A172 (cell line): Measurements from ENCODE around the gene BBS1. TPM values are rescaled to one million over a fixed set of nuclear protein-coding genes. Genes with fewer than 3 reads are reported as not detected.

Experiments used
- DNase-seq: peaks from one replicate; pipeline ENCODE4 v3.0.0-alpha.2; 2015; ENCODE audit warnings: low spot score
- total RNA-seq: library from RNA; depleted of rRNA; stranded (reverse); fragments of >200 nt; shearing (Covaris generic); gene quantifications from 2 replicates; pipeline ENCODE4 v1.2.3, GENCODE V29; 2014

The BBS1 gene
- total RNA-seq, 1 experiment from 2014 or later, result 14.7 TPM

DNA sequence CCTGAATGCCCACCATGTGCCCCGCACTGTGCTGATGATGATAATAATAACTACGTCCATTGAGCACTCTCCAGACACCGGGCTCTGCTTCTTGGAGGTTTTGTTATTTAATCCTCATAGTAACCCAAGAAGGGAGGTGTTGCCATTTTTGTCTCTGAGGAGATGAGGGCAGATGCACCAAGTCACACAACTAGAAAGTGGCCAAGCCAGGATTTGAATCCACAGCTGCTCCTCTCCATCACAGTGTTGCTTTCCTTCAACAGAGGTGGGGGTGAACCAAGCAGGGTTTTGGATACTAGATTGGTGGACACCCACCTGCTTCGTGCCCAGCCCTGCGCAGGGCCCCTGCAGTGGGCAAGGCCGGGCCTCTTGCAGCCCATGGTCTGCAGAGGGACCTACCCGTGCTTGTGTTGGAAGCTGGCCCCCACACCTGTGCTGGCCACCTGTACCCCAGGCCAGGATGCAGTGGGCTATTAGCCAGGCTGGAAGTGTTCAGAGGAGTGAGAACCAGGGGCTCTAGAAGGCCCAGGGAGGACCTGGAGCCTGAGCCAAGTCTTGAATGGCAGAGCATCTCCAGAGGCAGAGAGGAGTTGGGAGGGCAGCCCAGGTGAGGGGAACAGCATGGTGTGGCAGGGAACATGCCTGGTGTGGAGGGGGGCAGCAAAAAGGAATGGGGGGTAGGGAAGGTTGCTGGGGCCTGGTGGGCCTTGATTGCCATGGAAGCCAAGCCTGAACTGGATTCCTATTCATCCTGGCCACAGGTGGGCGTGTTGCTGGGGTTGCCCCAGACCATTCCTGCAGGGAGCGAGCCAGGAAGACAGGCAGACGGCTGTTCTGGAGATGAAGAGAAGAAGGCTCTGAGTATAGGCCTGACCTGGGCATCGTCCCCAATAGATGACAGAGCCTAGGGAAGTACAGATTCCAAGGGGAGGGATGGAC is 32.9 kb upstream of the BBS1 start:
- no peak for DNase-seq

DNA sequence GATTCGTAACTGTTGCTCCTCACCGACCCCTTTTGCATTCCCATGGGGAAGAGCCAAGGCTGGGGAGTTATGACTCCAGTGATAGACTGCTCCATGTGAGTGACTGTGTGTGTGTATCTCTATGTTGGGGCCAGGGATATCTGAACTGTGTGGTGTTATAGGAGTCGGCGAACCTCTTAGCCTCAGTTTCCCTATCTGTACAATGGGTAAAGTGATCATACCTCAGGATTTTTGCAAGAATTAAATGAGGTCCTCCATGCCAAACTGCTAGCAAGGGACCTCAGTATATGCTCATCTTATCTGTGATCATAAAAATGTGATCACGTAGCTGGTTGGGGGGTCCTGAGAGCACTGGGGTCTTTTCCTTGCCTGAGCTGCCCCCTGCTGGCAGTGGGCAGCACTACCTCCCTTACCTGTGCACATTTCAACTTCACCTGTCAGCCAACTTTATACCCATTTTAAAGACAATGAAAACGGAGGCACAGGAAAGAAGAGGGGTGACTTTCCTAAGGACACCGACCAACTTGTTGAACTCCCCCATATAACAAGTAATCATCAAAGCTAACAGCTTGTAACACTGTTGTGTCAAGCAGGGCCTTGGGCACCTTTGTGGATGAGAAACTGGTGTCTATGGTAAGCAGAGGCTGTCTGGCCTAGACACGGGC is 31.6 kb upstream of the BBS1 start:
- no peak for DNase-seq

DNA sequence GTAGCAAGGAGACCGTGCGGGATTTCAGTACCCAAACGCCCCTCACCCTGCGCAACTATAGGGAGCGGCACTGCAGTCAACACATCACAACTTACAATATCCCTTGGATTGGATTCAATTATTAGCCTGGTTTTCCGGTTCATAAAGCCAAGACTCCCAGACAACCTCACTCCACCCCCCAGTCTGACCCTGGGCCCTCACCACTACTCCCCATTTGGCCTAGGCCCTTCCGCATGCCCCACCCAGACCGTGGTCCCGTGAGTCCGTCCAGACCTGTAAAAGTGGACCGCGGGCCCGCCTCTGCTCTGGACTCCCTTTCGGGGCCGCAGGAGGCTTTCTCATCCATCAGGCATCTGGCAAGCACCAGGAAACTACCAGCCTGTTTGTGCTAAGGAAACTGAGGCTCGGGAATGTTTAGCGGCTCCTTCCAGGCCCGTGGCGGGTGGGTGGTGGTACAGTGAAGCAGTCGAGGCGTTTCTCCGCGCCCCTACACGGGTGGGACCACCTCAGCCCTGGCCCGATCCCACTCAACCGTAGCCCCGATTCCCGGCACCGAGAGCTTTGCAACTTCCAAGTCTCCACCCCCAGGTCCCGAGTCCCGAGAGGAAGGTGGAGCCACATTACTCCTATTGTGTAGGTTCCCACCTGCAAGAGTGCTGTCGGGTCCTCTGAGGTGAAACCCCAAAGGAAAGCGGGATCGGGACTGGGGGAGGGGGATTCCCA is 30.9 kb upstream of the BBS1 start:
- peak; percentile 22 for DNase-seq

GRCh38 chr11:66480117-66480938 is 30.1 kb upstream of the BBS1 start, which contains the start of gene DPP3:
DPP3 (plus strand) TSS chr11:66480434; CDS start chr11:66482201, 1,767 bp downstream.
- peak; percentile 92 for DNase-seq

DNA sequence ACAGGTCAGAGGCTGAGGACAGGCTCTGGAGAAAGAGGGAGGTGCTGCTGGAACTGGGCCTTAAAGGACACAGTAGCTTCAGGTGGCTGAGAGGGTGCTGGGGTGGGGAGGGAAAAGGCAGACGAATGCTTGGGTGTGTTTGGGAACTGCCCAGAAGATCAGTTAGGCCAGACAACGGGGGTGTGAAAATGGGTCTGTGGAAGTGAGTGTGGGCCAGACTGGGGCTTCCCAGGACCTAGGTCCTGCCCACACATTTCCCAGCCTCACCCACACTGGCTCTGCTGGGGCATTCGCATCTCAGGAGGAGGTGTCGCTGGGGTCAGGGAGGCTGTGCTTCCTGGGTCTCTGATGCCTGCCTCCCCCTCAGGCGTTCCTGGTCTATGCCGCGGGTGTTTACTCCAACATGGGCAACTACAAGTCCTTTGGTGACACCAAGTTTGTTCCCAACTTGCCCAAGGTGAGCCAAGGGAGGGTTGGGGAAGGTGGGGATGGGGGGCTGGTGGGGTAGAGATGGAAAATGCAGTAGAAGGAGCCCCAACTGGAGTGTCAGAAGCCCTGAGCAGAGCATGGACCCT is 25.5 kb upstream of the BBS1 start:
- no peak for DNase-seq

DNA sequence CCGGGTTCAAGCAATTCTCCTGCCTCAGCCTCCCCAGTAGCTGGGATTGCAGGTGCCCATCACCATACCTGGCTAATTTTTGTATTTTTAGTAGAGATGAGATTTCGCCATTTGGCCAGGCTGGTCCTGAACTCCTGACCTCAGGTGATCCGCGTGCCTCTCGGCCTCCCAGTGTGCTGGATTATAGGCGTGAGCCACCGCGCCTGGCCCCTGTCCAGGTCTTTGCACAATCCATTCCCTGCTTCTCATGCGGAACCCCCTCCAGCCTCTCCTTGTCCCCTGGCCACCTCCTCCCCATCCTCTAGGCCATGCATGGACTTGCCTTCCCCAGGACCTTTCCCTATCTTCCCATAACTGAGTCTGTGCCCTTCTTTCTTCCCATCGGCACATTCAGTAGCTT is 21.5 kb upstream of the BBS1 start:
- DNase-seq, result no peak

DNA sequence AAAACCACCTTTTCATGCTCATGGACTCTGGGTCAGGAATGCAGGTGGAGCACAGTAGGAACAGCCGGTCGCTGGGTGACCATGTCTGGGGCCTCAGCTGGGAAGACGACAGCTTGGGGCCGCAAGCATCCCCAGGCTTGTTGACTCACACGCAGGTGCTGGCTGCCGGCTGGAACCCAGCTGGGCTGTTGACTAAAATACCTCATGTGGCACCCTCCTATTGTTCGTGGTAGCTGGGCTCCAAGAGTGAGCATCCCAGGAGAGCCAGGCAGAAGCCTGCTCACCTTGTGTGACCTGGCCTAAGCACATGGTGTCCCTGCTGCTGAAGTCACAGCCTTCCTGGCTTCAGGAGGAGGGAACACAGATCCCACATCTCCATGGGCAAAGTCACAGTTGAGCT is 20.8 kb upstream of the BBS1 start:
- DNase-seq, result peak; percentile 67

GRCh38 chr11:66491315-66491935 is 19.0 kb upstream of the BBS1 start:
- no peak for DNase-seq

DNA sequence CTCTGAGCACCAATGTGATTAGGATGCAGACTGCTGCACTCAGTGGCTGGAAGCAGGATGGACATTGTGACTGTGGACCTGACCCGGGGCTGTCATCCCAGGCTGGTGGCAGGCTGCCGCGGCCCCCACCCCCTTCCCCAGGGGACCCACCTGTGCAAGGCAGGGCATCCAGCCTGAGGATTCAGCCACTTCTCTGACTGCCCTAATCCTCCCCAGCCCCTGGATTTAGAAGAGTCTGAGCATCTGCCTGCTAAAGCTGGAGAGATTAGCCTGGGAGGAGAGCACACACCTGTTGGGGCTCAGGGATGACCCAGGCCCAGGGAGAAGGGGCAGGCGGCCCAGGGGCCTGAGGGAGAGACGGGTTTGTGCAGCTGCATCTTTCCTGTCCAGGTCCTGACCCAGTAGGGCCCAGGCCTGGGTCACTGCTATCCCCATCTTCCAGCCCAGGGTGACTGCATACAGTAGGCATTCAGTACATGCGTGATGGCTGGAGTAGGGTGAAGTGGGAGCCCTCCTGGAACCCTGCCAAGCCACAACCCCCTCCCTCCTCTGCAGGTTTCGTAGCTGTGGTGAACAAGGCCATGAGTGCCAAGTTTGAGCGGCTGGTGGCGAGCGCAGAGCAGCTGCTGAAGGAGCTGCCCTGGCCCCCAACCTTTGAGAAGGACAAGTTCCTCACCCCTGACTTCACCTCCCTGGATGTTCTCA is 18.1 kb upstream of the BBS1 start:
- DNase-seq, result no peak

DNA sequence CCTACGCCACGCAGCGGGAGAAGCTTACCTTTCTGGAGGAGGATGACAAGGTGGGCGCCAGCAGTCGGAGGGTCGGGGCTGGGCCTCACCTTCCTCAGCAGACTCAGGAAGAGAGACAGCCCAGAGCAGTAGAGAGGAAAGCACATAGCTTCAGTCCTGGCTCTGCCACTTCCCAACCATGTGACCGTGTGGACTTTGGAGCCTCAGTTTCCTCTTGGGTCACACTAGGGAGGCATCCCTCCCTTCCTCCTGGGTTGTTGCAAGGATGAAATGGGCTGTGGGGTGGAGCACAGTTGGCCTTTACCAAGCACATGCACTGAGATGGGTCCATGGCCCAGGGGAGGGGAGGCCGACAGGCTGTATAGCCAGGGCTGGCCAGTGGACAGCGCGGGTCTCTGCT is 17.3 kb upstream of the BBS1 start:
- no peak for DNase-seq

- no peak for DNase-seq
Observed at GRCh38 chr11:66494458-66494857, 16.0 kb upstream of the BBS1 start.

- no peak for DNase-seq
Observed at GRCh38 chr11:66494935-66495334, 15.5 kb upstream of the BBS1 start.

- no peak for DNase-seq
Observed at GRCh38 chr11:66495401-66495854, 15.0 kb upstream of the BBS1 start.

- DNase-seq, result no peak
Observed at GRCh38 chr11:66497206-66497605, 13.2 kb upstream of the BBS1 start.

GRCh38 chr11:66498506-66498905 is 11.9 kb upstream of the BBS1 start:
- no peak for DNase-seq

GRCh38 chr11:66505276-66505816 is 5.1 kb upstream of the BBS1 start:
- no peak for DNase-seq

DNA sequence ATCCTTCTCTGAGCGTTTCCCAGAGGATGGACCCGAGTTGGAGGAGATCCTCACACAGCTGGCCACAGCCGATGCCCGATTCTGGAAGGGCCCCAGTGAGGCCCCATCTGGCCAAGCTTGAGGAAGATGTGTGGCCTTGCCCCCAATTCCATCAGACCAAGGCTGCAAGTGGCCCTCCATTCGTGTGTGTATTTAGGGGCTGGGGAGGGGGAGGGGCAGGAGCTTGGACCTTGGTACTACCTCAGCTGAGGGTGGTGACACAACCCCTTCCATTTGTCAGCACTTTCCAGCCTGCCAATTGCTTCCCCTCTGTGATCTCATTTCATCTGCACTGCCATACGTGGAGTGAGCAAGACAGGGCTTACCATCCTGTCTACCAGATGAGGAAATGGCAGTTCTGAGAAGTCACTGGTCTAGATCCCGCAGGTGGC is 1.3 kb upstream of the BBS1 start:
- DNase-seq, result no peak

GRCh38 chr11:66510990-66511339 is 530 bp downstream of the BBS1 start:
- no peak for DNase-seq

DNA sequence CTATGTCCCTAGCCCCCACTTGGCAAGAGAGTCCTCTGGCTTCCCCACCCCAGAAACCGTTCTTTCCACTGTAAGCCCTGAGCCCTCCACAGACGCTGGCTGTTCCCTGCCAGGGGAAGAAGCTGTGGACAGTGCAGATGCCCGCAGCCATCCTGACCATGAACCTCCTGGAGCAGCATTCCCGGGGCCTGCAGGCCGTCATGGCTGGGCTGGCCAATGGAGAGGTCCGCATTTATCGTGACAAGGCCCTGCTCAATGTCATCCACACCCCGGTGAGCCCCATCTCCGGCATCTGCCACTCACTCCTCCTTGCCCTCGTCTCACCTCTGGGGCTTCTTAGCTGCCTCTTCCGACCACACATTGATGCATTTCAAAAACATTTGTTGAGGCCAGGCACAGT is 13.2 kb downstream of the BBS1 start:
- no peak for DNase-seq
